CD4-positive, alpha-beta T cell treated with Interleukin-17A for 1 hour (primary cell): ENCODE results near the gene SELENOT.
"Not testable (repeated sequence)": the region's sequence is repeated elsewhere in the genome, so short reads cannot be mapped to it uniquely, and the experiment has no call there.

Source experiments
- DNase-seq: peaks from one replicate; pipeline ENCODE4 v3.0.0-alpha.2; 2020

The SELENOT gene, protein sequence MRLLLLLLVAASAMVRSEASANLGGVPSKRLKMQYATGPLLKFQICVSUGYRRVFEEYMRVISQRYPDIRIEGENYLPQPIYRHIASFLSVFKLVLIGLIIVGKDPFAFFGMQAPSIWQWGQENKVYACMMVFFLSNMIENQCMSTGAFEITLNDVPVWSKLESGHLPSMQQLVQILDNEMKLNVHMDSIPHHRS

DNA sequence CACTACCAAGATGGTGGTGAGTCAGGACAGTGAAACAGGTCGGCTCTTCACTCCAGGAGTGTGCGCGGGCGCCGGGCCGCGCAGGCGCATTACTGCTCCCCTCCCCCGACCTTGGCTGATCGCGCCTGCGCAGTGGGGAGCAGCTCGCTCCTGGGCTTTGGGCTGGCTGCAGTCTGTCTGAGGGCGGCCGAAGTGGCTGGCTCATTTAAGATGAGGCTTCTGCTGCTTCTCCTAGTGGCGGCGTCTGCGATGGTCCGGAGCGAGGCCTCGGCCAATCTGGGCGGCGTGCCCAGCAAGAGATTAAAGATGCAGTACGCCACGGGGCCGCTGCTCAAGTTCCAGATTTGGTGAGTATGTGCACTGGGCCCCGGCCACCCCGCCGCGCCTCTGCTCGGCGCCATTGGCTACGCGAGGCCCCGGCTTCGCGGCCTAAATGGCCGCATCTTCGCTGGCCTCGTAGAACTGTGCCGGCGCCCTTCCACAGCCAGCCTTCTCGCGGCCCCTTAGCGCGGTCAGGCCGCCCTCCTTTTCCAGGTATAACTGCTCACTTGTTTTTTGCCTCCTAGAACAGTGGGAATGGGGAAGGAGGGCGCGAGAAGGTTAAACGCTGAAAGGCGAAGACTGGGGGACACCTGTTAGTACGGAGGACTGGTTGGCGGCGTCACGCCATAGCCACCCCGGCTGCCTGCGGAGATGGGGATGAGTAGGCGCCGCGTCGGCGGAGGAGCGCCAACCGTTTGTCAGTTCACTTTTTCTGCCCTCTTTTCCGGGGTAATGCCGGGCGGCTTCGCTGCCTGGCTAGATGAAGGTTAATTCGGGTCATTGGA lies at the start of gene SELENOT:
TSS of gene SELENOT (plus strand) at position 169 of the 827 bp plus-strand sequence. CDS start at position 211, 42 bp downstream.
- DNase-seq: peak; percentile 96

DNA sequence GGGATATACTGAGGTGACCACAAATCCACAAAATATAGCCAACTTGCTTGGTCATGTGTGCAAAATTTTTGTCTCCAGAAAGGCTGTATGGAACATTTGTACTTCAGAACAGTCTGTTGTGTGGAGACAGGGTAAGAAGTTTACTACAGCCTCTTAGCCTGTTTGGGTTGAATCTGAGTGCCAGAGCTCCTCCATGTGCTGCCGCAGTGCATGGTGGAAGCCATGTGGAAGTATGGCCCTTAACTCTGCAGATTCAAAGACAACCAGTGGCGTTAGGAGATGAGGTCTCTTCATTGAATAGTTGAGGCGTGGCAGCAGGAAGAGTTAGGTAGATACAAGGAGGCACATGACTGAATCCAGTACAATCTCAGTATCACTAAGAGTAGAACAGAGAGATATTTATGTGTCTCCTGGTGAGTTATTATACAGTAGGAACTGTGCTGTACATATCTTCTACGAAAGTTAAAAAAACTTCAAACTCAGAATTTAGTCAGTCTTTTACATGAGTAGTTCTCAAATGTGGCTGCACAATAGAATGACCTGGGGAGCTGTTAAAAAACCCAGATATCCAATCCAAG lies 47.2 kb upstream of the SELENOT start:
- DNase-seq: no peak

DNA sequence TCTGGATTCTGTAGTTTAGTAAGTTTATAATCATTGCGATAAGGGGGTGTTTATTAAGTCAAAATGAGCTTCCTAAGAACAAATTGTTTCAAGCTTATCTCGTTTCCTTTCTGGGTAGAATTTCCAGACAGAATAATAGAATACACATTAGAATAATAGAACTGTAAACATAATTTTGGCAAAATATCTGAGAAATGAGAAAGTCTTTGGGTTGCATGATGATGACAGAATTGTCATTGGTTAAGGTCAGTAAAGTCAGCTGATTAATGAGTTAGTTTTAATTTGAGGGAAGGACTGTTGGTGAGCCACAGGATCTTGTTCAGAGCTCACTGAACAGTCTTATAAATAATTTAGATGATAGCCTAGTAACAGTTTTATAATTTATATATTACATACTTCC lies 46.3 kb upstream of the SELENOT start:
- DNase-seq: no peak

DNA sequence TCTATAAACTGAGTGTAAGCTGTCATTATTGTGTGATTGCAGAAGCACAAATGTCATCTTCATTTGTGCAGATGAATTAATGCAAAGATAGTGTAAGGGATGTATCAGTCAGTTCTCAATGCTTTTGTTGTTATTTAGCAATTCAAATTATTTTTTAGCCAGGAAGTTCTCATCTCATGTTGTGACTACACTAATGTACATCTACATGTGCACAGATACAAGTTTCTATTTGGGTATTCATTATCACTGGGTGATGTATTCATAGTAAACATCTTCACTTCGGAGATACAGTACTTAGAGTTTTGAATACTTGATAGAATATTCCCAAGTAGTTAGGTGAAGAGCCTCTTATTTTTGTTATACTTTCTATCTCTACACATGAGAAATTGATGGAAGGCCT lies 45.4 kb upstream of the SELENOT start:
- DNase-seq: no peak

DNA sequence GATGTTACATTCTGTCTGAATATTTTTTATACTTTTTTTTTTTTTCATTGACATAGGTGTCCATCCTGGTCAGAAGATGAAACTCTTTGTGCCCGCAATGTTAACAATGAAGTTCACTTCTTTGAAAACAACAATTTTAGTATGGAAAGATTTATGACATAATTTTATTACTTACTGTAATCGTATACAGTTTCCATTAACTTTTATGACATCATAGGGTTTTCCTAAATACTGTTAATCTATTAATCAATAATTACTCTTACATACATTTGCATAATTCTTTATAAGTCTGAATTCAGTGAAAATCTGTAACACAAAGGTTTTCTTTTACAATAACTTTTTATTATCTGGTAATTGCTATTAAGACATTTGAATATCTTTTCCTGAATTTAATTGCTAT lies 38.9 kb upstream of the SELENOT start:
- no peak for DNase-seq

DNA sequence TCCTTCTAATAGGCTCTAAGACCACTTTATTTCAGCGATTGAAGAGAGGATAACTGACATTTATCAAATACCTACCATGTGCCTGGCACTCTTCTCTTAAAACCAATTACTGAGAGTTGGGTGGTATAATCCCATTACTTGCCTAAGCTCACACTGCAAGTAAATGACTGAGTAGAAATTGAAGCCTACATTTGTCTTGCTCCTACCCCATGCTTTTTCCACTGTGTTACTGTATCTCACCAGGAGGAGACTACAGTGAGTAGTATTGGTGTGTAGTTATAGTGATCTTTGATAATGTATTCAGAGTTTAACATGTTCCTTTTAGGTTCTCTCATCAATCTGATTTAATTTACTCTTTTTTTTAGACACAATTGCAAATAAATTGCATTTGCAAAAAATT lies 35.8 kb upstream of the SELENOT start:
- no peak for DNase-seq

DNA sequence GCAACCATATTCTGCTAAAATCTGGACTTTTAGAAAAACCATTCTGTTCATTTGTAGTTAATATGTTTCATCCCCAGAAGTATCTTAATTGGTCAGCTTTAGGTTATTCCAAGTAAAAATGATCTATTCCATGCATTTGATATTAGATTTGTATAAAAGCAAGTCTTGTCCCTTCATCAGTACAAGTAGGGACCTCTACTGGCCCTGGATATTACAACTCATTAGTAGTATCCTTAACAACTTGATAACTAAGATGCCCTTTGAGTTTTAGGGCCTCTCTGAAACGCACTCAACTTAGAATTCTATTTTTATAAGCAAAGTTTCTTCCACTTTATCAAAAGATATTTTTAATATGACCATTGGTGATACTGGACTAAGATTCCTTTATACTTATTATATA lies 25.3 kb upstream of the SELENOT start:
- DNase-seq: no peak

DNA sequence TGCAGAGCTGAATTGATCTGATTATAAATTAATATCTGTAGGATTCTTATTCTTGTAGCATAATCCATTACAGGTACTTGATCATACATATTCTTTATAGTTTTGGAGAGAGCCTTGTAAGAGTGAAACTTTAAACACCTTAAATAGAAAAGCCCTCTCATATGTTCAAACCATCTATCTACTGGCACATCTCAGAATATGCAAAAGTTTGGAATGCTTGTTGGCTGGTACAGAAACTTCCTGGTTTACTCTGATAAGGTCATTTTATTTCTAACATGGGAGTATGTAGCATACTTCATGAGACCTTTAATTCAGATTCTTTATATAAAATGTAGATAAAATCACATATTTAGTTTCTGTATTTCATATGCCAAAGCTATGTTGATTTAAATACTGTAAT lies 21.9 kb upstream of the SELENOT start:
- no peak for DNase-seq

DNA sequence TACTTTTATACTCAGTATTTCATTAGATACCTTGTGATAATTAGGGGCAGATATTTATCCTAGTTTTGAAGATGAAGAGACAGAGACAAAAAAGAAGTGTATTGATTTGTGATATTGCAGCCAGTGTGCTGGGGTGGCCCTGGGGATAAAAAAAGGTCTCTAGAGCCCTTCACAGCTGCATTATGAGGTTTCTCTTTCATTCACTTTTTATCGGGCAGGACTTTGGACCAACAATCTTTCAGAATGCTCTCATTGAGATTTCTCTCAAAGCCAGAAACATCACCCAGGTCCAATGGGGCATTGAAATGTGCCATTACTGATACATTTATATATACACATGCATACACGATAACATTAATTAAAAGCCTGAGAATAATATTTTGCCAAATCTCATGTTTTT lies 20.5 kb upstream of the SELENOT start:
- no peak for DNase-seq

DNA sequence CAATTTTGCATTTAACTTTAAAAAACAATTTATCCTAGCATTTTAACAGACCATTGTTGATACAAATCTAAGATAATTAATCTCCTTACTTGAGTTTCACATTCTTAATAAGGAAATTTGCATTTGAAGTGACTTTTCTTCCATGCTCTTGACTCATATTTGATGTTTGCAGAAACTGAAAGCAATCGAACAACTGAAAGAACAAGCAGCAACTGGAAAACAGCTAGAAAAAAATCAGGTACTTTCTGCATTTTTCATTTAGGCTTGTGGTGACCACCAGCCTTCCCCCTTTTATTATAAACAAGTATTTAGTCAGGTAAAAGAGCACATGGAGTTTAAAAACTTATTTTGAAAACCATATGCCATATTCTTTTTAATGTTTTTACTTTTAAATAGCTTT lies 20.1 kb upstream of the SELENOT start:
- DNase-seq: no peak

DNA sequence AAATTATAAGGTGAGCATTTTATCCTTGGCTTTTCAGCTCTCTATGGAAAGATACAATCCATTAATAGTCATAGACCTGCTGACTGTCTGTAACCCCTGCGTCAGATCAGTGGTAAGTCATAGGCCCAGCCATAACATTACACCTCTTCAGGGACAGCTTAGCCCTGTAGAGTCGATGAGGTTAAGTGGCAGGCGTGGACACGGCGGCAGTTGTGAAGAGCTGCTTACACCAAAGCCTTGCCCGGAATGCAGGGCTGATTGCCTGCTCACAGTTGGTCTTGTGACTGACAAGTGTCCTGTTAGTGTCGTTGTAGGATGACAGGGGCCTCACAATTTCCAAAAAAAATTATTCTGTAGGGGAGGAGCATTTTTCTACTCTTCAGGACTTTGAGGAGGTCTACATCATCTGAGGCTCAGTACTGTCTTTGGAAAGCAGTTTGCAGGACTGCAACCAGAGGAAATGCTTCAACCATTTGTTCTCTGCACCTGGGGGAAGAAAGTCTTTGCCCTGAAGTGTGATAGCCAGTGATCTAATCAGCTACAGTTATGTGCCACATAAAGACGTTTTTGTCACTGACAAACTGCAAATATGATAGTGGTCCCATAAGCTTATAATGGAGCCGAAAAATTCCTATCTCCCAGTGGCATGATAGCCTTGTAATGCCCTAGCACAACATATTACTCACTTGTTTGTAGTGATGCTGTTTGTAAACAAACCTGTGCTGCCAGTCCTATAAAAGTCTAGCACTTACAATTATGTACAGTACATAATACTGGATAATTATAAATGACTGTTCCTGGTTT lies 14.9 kb upstream of the SELENOT start:
- no peak for DNase-seq

DNA sequence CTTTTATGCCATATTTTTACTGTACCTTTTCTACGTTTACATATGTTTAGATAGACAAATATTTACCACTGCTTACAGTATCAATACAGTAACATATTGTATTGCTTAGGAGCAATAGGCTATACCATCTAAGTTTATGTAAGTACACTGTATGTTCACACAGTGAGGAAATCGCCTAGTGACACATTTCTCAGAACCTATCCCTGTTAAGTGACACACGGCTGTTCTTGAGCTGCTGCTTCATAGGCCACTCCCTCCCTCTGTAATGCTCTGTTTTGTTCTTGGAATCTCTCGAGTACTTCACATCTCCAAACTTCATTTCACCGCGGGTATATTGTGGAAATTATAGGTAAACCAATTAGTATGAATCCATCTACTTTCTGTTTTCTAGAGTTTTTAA lies 13.4 kb upstream of the SELENOT start:
- DNase-seq: no peak

DNA sequence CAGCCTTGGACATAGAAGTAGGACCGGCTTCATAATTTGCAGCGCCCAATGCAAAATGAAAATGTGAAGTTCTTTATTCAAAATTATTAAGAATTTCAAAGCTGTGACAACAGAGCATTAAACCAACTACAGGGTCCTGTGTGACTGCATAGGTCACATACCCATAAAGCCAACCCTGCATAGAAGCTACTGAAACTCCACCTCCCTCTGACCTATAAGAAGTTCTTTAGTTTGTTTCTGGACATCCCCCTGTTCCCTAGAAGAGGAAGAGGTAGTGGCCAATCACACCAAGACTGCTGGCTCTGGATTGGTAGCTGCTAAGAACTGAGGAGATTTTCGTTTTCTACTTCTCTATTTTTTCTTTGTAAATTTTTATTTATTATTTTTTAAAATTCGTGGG lies 9.0 kb upstream of the SELENOT start:
- DNase-seq: no peak

DNA sequence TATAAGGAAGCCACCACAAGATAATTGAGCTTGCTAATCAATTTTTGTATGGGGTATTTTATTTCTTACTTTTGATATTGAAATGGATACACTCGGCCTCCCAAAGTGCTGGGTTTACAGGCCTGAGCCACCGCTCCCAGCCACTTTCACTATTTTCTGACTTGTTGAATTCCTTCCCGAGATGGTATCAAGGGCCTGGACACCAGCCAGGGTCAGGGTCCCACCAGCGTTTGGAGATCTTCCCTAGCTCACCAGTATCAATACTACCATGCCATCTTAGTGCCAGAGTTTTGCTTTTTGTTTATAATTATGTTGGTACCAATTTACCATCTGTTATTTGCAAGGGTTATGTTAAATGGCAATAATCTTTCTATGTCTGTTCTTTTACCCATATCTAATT lies 5.5 kb upstream of the SELENOT start:
- DNase-seq: no peak

DNA sequence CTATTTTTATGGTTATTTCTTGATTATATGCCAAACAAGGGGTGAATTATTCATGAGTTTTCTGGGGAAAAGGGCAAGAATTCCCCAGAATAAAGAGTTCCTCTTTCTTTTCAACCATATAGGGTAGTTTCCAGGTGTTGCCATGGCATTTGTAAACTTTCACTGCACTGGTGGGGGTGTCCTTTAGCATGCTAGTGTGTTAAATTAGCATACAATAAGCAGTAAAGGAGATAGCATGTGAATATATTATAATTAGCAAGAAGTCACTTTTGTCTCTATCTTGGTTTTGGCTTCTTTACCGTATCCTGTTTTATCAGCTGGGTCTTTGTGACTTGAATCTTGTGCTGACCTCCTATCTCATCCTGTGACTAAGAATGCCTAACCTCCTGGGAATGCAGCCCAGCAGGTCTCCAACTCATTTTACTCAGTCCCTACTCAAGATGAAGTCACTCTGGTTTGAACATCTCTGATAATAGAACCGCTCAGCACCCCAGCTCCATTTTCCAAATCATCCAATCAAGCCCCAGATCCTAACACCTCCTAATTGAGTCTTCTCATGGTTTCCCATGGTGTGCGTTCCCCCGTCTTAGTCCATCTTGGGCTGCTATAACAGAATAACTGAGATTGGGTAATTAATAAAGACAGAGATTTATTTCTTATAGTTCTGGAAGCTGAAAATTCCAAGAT lies 3.4 kb upstream of the SELENOT start:
- DNase-seq: no peak

DNA sequence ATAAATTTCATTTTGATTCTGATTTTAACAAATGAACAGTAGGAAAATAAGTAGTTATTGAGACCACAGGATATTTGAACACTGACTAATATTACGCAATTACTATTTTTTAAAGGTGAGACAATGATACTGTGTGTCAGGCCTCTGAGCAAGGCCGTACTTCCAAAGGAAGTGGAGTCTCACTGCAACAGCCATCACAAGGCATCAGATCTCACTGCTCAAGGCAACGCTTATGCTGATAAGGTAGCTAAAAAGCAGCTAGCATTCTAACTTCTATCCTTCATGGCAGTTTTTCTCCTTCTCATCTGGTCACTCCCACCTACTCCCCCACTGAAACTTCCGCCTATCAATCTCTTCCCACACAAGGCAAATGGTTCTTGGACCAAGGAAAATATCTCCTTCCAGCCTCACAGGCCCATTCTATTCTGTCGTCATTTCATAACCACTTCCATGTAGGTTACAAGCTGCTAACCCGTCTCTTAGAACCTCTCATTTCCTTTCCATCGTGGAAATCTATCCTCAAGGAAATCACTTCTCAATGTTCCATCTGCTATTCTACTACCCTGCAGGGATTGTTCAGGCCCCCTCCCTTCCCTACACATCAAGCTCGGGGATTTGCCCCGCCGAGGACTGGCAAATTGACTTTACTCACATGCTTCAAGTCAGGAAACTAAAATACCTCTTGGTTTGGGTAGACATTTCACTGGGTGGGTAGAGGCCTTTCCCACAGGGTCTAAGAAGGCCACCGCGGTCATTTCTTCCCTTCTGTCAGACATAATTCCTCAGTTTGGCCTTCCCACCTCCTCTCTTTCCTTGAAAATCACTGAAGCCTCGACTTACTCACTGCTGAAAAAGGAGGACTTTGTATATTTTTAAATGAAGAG lies 2.2 kb upstream of the SELENOT start:
- not testable (repeated sequence) for DNase-seq

DNA sequence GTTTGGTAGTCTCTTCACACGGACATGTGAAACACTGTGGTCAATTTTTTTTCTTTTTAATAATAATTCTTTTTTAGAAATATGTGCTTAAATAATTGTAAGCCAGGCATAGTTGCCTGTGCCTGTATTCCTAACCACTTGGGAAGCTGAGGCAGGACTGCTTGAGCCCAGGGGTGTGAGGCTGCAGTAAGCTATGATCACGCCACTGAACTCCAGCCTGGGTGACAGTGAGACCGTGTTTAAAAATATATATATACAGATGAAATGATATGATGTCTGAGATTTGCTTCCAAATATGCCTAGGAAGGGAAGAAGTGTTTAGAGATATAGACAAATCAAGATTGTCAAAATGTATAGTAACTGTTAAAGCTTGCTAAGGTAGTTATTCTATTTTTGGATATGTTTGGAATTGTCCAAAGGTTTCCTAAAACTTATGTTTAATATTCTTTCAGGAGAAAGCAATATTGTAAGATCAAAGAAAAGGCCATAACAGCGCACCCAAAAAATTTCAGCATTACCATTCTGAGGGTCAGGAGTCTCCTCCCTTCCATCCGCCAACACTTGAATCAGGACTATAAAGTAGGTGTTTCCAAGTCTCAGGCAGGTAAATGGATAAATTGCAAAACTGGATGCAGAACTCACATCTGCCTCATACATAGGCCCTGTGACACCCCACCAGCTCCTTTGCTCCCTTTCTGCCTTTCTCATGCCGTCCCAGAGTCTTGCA lies 532 bp upstream of the SELENOT start:
- DNase-seq: no peak

DNA sequence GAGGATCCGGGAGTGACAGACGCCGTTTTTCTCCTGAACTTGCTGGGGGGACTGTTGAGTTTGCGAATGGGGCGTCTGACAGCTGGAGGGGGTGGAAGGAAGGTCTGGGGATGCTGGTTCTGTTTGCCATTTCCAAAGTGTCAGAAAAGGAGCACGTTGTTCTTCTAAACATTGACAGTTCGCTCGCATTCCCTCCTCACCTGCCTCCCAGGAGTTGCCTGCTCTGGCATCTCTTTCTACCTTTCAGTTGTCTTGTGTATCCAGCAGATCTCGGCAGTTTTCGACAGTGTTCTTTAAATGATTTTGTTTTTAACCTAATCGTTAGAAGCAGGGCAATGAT lies 829 bp downstream of the SELENOT start:
- no peak for DNase-seq

DNA sequence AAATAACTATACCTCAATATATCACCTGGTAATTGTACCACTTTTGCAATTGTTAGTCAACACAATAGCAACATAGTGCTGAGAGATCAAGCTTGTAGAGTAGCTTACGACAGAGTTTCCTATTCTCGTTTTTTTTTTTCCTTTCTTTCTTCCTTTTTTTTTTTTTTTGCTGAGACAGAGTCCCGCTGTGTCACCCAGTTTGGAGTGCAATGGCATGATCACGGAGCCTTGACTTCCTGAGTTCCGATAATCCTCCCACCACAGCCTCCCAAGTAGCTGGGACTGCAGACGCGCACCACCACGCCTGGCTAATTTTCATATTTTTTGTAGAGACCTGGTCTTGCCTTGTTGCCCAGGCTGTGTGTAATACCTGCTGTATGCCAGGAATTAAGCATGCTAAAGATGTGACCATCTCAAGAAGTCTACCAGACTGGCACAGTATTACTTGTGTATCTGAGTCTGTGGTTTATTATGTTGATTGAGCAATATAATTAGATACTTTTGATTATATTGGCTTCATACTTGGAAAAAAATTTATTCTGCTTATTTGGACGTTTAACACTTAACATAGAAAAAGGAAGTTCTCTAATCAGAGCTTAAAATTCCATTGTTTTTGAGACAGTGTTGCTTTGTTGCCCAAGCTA lies 3.0 kb downstream of the SELENOT start:
- DNase-seq: no peak

DNA sequence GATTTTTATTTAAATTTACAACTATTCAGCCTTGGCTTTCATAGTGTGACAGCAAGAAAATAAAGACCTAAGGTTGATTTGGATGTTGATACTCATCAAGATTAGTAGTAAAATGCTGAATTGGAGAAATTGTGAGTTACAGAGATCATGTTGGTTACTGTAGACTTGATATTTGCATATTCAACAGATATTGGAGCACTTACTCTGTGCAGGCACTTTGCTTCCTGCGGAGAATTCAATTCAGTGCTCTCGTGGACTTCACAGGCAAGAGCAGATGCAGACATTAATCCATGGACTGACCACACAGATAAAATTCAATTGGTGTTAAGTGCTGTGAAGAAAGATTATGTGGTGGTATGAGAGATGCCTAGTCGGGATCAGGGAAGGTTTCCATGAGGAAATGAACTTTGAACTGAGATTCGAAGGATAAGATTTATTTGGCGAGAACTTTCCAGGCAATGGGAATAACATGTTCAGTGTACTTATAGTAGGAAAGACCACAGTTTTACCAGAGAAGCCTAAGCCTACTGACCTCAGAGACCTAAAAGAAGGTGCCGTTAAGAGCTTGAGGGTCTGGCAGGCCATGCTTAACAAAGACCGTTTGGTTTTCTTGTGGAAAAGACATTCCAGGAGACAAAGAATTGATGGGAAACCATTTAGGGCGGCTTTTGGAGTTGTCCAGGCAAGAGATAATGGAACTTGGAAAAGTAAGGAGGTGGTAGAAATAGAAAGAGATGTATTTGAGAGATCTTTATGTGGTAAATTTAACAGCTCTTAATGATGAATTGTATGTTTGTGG lies 4.3 kb downstream of the SELENOT start:
- DNase-seq: no peak
